Nephron progenitor cell (in vitro differentiated cells): ENCODE results near the gene UBASH3B.
"Not testable (repeated sequence)": the region's sequence is repeated elsewhere in the genome, so short reads cannot be mapped to it uniquely, and the experiment has no call there.

Experiments
- DNase-seq: peaks from one replicate; pipeline ENCODE4 v3.0.0; 2021
- H3K27ac Mint-ChIP-seq: 2 replicates; pipeline ENCODE4 v1.8.0; 2021; ENCODE audit warnings: mild to moderate bottlenecking, moderate library complexity, mixed read lengths
- H3K27me3 Mint-ChIP-seq: 2 replicates; pipeline ENCODE4 v1.8.0; 2021; ENCODE audit warnings: mild to moderate bottlenecking, low read depth, mixed read lengths; ENCODE audit not compliant: poor library complexity
- H3K36me3 Mint-ChIP-seq: 2 replicates; pipeline ENCODE4 v1.8.0; 2021; ENCODE audit warnings: low read depth, mixed read lengths
- H3K4me1 Mint-ChIP-seq: 2 replicates; pipeline ENCODE4 v1.8.0; 2021; ENCODE audit warnings: mixed read lengths
- H3K4me3 Mint-ChIP-seq: 2 replicates; pipeline ENCODE4 v1.8.0; 2021; ENCODE audit warnings: mild to moderate bottlenecking, moderate library complexity, mixed read lengths
- H3K9me3 Mint-ChIP-seq: 2 replicates; pipeline ENCODE4 v1.8.0; 2021; ENCODE audit warnings: mild to moderate bottlenecking, moderate library complexity, mixed read lengths
- CTCF ChIP-seq: fragments of 200-600 bp; sonication (generic); IDR thresholded peaks from 2 replicates; pipeline ENCODE4 v1.5.0; 2021; ENCODE audit warnings: antibody characterized with exemption

UBASH3B gene

GRCh38 chr11:122816761-122817520, 161.4 kb downstream of the UBASH3B start:
- Mint-ChIP-seq H3K9me3 (peaks cover 45% of the 10 kb centered on the region), H3K27ac (no peak overlapping the region), H3K4me3 (no peak overlapping the region), H3K4me1 (no peaks in the 10 kb centered on the region), H3K27me3 (peaks cover 10% of the 10 kb centered on the region), H3K36me3 (peaks cover 22% of the 10 kb centered on the region)
- no peak for DNase-seq
- no peak for TF ChIP-seq CTCF

- no peak overlapping the region for H3K4me3 Mint-ChIP-seq
- H3K27ac Mint-ChIP-seq, result no peak overlapping the region
- DNase-seq, result no peak
- H3K36me3 Mint-ChIP-seq, result peaks cover 39% of the 10 kb centered on the region
- peaks cover 78% of the 10 kb centered on the region for H3K9me3 Mint-ChIP-seq
- H3K27me3 Mint-ChIP-seq, result peaks cover 3% of the 10 kb centered on the region
- no peaks in the 10 kb centered on the region for H3K4me1 Mint-ChIP-seq
- TF ChIP-seq CTCF, result no peak
Measured at GRCh38 chr11:122820158-122820557, 164.6 kb downstream of the UBASH3B start.

GRCh38 chr11:122821169-122821568, 165.6 kb downstream of the UBASH3B start:
- H3K36me3 Mint-ChIP-seq, result peaks cover 43% of the 10 kb centered on the region
- H3K4me1 Mint-ChIP-seq, result no peaks in the 10 kb centered on the region
- TF ChIP-seq CTCF, result no peak
- no peak overlapping the region for H3K27ac Mint-ChIP-seq
- no peak overlapping the region for H3K4me3 Mint-ChIP-seq
- H3K9me3 Mint-ChIP-seq, result peaks cover 88% of the 10 kb centered on the region
- no peak for DNase-seq
- H3K27me3 Mint-ChIP-seq, result peaks cover 3% of the 10 kb centered on the region

- H3K27me3 Mint-ChIP-seq, result peaks cover 3% of the 10 kb centered on the region
- H3K4me1 Mint-ChIP-seq, result no peaks in the 10 kb centered on the region
- H3K4me3 Mint-ChIP-seq, result no peak overlapping the region
- no peak for DNase-seq
- H3K27ac Mint-ChIP-seq, result no peak overlapping the region
- no peak for TF ChIP-seq CTCF
- peaks cover 38% of the 10 kb centered on the region for H3K36me3 Mint-ChIP-seq
- peaks cover 86% of the 10 kb centered on the region for H3K9me3 Mint-ChIP-seq
Measured at GRCh38 chr11:122822241-122822640, 166.7 kb downstream of the UBASH3B start.

GRCh38 chr11:122823564-122823963, 168.0 kb downstream of the UBASH3B start:
- Mint-ChIP-seq H3K4me1 (no peaks in the 10 kb centered on the region), H3K27ac (no peak overlapping the region), H3K27me3 (peaks cover 3% of the 10 kb centered on the region), H3K9me3 (peaks cover 80% of the 10 kb centered on the region), H3K36me3 (peaks cover 38% of the 10 kb centered on the region), H3K4me3 (no peak overlapping the region)
- no peak for DNase-seq
- no peak for TF ChIP-seq CTCF

GRCh38 chr11:122829371-122829770, 173.8 kb downstream of the UBASH3B start:
- peaks cover 31% of the 10 kb centered on the region for H3K9me3 Mint-ChIP-seq
- peaks cover 11% of the 10 kb centered on the region for H3K36me3 Mint-ChIP-seq
- H3K27ac Mint-ChIP-seq, result not testable (repeated sequence)

GRCh38 chr11:122832297-122832696, 176.8 kb downstream of the UBASH3B start:
- not testable (repeated sequence) for H3K27me3 Mint-ChIP-seq, H3K36me3 Mint-ChIP-seq, DNase-seq, H3K4me3 Mint-ChIP-seq
- Mint-ChIP-seq H3K27ac (peak overlapping the region; percentile 79), H3K4me1 (peaks cover 24% of the 10 kb centered on the region), H3K9me3 (peaks cover 12% of the 10 kb centered on the region)

More at GRCh38 chr11:122829371-122829770, 173.8 kb downstream of the UBASH3B start:
- peaks cover 24% of the 10 kb centered on the region for H3K4me1 Mint-ChIP-seq
- H3K27me3 Mint-ChIP-seq, H3K4me3 Mint-ChIP-seq, DNase-seq: not testable (repeated sequence)
